GM12801 (cell line): ENCODE data around the gene PPP1R7.

ENCODE experiments used
- CTCF ChIP-seq: IDR thresholded peaks from one replicate; pipeline ENCODE4 v1.5.1; 2011; ENCODE audit warnings: control low read depth; ENCODE audit not compliant: insufficient read length; ENCODE audit errors: extremely low read depth

The PPP1R7 gene

GRCh38 chr2:241161646-241162281 is 11.5 kb downstream of the PPP1R7 start:
- TF ChIP-seq CTCF = no peak

GRCh38 chr2:241163601-241164118 is 13.4 kb downstream of the PPP1R7 start:
- no peak for TF ChIP-seq CTCF

- no peak for TF ChIP-seq CTCF
Observed at GRCh38 chr2:241168366-241168765, 18.1 kb downstream of the PPP1R7 start.

GRCh38 chr2:241173557-241173956 is 23.3 kb downstream of the PPP1R7 start:
- TF ChIP-seq CTCF = no peak

GRCh38 chr2:241177526-241178334 is 27.5 kb downstream of the PPP1R7 start:
- TF ChIP-seq CTCF = no peak

- TF ChIP-seq CTCF = no peak
Observed at GRCh38 chr2:241178961-241179360, 28.7 kb downstream of the PPP1R7 start.

- TF ChIP-seq CTCF = no peak
Observed at GRCh38 chr2:241179899-241180298, 29.6 kb downstream of the PPP1R7 start.
